GM21619 (cell line): ENCODE results near the gene GOLGA8R.
"Not testable (repeated sequence)": the region's sequence is repeated elsewhere in the genome, so short reads cannot be mapped to it uniquely, and the experiment has no call there.

Experiments
- ATAC-seq: cut with Tn5 transposase; IDR thresholded peaks from one replicate; pipeline ENCODE4 v1.9.1; 2021; ENCODE audit not compliant: unreplicated experiment

The GOLGA8R gene

GRCh38 chr15:30414160-30414559, at the start of gene GOLGA8R:
GOLGA8R (minus strand) TSS chr15:30414260; CDS start chr15:30414162, 98 bp downstream.
- not testable (repeated sequence) for ATAC-seq

GRCh38 chr15:30463849-30464248, 49.8 kb upstream of the GOLGA8R start:
- not testable (repeated sequence) for ATAC-seq

GRCh38 chr15:30462176-30462575, 48.1 kb upstream of the GOLGA8R start:
- not testable (repeated sequence) for ATAC-seq

GRCh38 chr15:30452702-30453101, 38.6 kb upstream of the GOLGA8R start:
- not testable (repeated sequence) for ATAC-seq

GRCh38 chr15:30438348-30438747, 24.3 kb upstream of the GOLGA8R start:
- not testable (repeated sequence) for ATAC-seq

GRCh38 chr15:30435878-30436277, 21.8 kb upstream of the GOLGA8R start:
- not testable (repeated sequence) for ATAC-seq

GRCh38 chr15:30420723-30421122, 6.7 kb upstream of the GOLGA8R start:
- not testable (repeated sequence) for ATAC-seq

- ATAC-seq, result not testable (repeated sequence)
These were observed 6.4 kb downstream of the GOLGA8R start for GRCh38 chr15:30407636-30408035.

- ATAC-seq, result not testable (repeated sequence)
These were observed 15.1 kb downstream of the GOLGA8R start for GRCh38 chr15:30398988-30399387.

- ATAC-seq, result not testable (repeated sequence)
These were observed 20.4 kb downstream of the GOLGA8R start for GRCh38 chr15:30393664-30393991.

GRCh38 chr15:30392766-30393663, 21.0 kb downstream of the GOLGA8R start, which contains the start of gene CHRFAM7A:
CHRFAM7A (minus strand) TSS chr15:30393540; CDS start chr15:30383351, 10,189 bp downstream.
- ATAC-seq, result not testable (repeated sequence)

GRCh38 chr15:30386318-30386887, 27.7 kb downstream of the GOLGA8R start:
- ATAC-seq, result not testable (repeated sequence)

GRCh38 chr15:30377082-30377413, 37.0 kb downstream of the GOLGA8R start:
- ATAC-seq, result not testable (repeated sequence)

- ATAC-seq, result not testable (repeated sequence)
These were observed 37.5 kb downstream of the GOLGA8R start for GRCh38 chr15:30376375-30377081.

- not testable (repeated sequence) for ATAC-seq
These were observed 38.2 kb downstream of the GOLGA8R start for GRCh38 chr15:30375872-30376271.

- not testable (repeated sequence) for ATAC-seq
These were observed 39.2 kb downstream of the GOLGA8R start for GRCh38 chr15:30374862-30375261.

GRCh38 chr15:30368271-30368670, 45.8 kb downstream of the GOLGA8R start:
- ATAC-seq, result not testable (repeated sequence)

- not testable (repeated sequence) for ATAC-seq
These were observed 46.8 kb downstream of the GOLGA8R start for GRCh38 chr15:30367246-30367645.

GRCh38 chr15:30361404-30361803, 52.7 kb downstream of the GOLGA8R start:
- not testable (repeated sequence) for ATAC-seq

- not testable (repeated sequence) for ATAC-seq
These were observed 53.1 kb downstream of the GOLGA8R start for GRCh38 chr15:30360990-30361389.

- not testable (repeated sequence) for ATAC-seq
These were observed 59.0 kb downstream of the GOLGA8R start for GRCh38 chr15:30355043-30355442.
